ENCODE results near the gene SREK1. TPM values are rescaled to one million over a fixed set of nuclear protein-coding genes. Genes with fewer than 3 reads are reported as not detected.

The SREK1 gene, protein sequence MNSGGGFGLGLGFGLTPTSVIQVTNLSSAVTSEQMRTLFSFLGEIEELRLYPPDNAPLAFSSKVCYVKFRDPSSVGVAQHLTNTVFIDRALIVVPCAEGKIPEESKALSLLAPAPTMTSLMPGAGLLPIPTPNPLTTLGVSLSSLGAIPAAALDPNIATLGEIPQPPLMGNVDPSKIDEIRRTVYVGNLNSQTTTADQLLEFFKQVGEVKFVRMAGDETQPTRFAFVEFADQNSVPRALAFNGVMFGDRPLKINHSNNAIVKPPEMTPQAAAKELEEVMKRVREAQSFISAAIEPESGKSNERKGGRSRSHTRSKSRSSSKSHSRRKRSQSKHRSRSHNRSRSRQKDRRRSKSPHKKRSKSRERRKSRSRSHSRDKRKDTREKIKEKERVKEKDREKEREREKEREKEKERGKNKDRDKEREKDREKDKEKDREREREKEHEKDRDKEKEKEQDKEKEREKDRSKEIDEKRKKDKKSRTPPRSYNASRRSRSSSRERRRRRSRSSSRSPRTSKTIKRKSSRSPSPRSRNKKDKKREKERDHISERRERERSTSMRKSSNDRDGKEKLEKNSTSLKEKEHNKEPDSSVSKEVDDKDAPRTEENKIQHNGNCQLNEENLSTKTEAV
- total RNA-seq (2022) (99.6 and 102 TPM in 2 replicates), Bru-seq, nascent RNA (percentile 98 among the genes with signal in this experiment), BruChase-seq, experiment 1, labeled RNA remaining after a 6-hour chase (percentile 95 among the genes with signal in this experiment), BruChase-seq, experiment 2, labeled RNA remaining after a 2-hour chase (percentile 94 among the genes with signal in this experiment)
- long read RNA-seq, full-length matches to known transcripts = 18 of 36 reads
- long read RNA-seq, partial matches to known transcripts = 2 of 36 reads
- long read RNA-seq, other reads (novel, unspliced or antisense) = 16 of 36 reads

DNA sequence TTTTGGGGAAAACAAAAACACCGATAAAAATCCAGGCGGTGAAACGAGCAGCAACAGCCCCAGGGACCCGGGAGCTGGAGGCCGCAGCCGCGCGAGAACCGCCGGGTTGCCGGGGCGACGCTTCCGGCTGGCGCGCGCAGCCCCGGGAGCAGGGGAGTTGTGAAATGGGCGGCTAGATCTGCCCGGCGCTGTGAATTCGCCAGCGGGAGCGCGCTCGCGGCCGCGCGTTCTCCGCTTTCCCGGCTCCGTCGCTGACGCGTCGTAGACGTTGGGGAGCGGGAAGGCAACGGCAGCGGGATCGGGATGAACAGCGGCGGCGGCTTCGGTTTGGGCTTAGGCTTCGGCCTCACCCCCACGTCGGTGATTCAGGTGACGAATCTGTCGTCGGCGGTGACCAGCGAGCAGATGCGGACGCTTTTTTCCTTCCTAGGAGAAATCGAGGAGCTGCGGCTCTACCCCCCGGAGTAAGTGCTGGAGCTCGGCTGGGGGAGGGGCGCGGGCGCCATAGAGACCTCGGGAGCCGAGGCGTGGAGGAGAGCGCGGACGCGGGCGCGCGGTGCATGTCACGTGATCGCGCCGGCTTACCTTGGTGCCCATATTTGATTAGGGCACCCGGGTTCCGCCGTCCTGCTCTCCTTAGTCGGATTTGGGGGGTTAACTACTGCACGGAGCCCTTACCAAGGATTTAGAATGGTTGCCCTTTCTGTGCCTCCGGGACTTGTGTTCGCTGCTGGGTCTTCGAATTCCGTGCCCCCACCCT is at the start of gene SREK1:
Gene SREK1, plus strand, starts transcription at position 227 of the 760 bp plus-strand sequence. Its CDS starts 77 bp downstream, at position 304.
- peak within 1 kb of the TSS; percentile 88 for H3K27ac Mint-ChIP-seq (ENCODE audit: unreplicated experiment)
- peak; percentile 94 for DNase-seq
- H3K4me1 Mint-ChIP-seq (ENCODE audit: low read depth, unreplicated experiment) = no peaks in the 10 kb centered on the region
- H3K9me3 Mint-ChIP-seq (ENCODE audit: low read depth, unreplicated experiment) = no peaks in the 10 kb centered on the region
- no peaks in the 10 kb centered on the region for H3K27me3 Mint-ChIP-seq (ENCODE audit: unreplicated experiment)
- CTCF ChIA-PET = interaction anchor here (0.6 kb wide), 1 partner anchor 229 kb away, joined by 3 read pairs; no protein-coding TSS in a partner anchor
- peaks cover 32% of the 10 kb centered on the region for H3K36me3 Mint-ChIP-seq (ENCODE audit: insufficient read depth, unreplicated experiment)
- TF ChIP-seq, protein P1, sequence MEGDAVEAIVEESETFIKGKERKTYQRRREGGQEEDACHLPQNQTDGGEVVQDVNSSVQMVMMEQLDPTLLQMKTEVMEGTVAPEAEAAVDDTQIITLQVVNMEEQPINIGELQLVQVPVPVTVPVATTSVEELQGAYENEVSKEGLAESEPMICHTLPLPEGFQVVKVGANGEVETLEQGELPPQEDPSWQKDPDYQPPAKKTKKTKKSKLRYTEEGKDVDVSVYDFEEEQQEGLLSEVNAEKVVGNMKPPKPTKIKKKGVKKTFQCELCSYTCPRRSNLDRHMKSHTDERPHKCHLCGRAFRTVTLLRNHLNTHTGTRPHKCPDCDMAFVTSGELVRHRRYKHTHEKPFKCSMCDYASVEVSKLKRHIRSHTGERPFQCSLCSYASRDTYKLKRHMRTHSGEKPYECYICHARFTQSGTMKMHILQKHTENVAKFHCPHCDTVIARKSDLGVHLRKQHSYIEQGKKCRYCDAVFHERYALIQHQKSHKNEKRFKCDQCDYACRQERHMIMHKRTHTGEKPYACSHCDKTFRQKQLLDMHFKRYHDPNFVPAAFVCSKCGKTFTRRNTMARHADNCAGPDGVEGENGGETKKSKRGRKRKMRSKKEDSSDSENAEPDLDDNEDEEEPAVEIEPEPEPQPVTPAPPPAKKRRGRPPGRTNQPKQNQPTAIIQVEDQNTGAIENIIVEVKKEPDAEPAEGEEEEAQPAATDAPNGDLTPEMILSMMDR (IDR thresholded peaks at IDR 0.05; ENCODE audit: unreplicated experiment) = no peak
- no TSS peak for BruUV-seq (replicated peaks)
- peak within 1 kb of the TSS; percentile 84 for H3K4me3 Mint-ChIP-seq (ENCODE audit: low read depth, unreplicated experiment)
- intact Hi-C loops (cut with micrococcal nuclease; ENCODE audit: unreplicated experiment) = loop anchor here (10.0 kb wide), 2 partner anchors 219 to 389 kb away; partner anchors contain the start of gene ERBIN

GRCh38 chr5:66100851-66101250 is 43.2 kb upstream of the SREK1 start:
- H3K4me3 Mint-ChIP-seq (ENCODE audit: low read depth, unreplicated experiment) = no peak overlapping the region
- no peaks in the 10 kb centered on the region for H3K4me1 Mint-ChIP-seq (ENCODE audit: low read depth, unreplicated experiment)
- no TSS peak for BruUV-seq (replicated peaks)
- TF ChIP-seq, protein P1 (IDR thresholded peaks at IDR 0.05; ENCODE audit: unreplicated experiment) = no peak
- H3K27me3 Mint-ChIP-seq (ENCODE audit: unreplicated experiment) = no peaks in the 10 kb centered on the region
- CTCF ChIA-PET = no interaction called here
- H3K9me3 Mint-ChIP-seq (ENCODE audit: low read depth, unreplicated experiment) = peaks cover 20% of the 10 kb centered on the region
- intact Hi-C loops (cut with micrococcal nuclease; ENCODE audit: unreplicated experiment) = no loop called here
- peaks cover 5% of the 10 kb centered on the region for H3K36me3 Mint-ChIP-seq (ENCODE audit: insufficient read depth, unreplicated experiment)
- H3K27ac Mint-ChIP-seq (ENCODE audit: unreplicated experiment) = no peak overlapping the region
- DNase-seq = no peak

DNA sequence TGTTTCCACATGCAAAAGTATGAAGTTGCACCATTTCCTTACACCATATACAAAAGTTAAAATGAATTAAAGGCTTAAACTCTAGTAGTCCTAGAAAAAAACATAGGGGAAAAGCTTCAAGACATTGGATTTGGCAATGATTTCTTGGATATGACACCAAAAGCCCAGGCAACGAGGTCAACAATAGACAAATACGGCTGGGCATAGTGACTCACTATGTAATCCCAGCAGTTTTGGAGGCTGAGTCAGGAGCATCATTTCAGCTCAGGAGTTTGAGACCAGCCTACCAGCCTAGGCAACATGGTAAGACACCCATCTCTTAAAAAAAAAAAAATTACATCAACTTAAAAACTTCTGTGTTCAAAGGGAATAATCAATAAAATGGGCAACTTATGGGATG is 30.9 kb upstream of the SREK1 start:
- no peaks in the 10 kb centered on the region for H3K4me1 Mint-ChIP-seq (ENCODE audit: low read depth, unreplicated experiment)
- H3K27me3 Mint-ChIP-seq (ENCODE audit: unreplicated experiment) = no peaks in the 10 kb centered on the region
- H3K4me3 Mint-ChIP-seq (ENCODE audit: low read depth, unreplicated experiment) = no peak overlapping the region
- peak; percentile 10 for DNase-seq
- TF ChIP-seq, protein P1 (IDR thresholded peaks at IDR 0.05; ENCODE audit: unreplicated experiment) = no peak
- intact Hi-C loops (cut with micrococcal nuclease; ENCODE audit: unreplicated experiment) = no loop called here
- CTCF ChIA-PET = interaction anchor here (0.9 kb wide), 1 partner anchor 23 kb away, joined by 3 read pairs; no protein-coding TSS in a partner anchor
- no TSS peak for BruUV-seq (replicated peaks)
- H3K9me3 Mint-ChIP-seq (ENCODE audit: low read depth, unreplicated experiment) = peaks cover 4% of the 10 kb centered on the region
- no peak overlapping the region for H3K27ac Mint-ChIP-seq (ENCODE audit: unreplicated experiment)
- peaks cover under 1% of the 10 kb centered on the region for H3K36me3 Mint-ChIP-seq (ENCODE audit: insufficient read depth, unreplicated experiment)

DNA sequence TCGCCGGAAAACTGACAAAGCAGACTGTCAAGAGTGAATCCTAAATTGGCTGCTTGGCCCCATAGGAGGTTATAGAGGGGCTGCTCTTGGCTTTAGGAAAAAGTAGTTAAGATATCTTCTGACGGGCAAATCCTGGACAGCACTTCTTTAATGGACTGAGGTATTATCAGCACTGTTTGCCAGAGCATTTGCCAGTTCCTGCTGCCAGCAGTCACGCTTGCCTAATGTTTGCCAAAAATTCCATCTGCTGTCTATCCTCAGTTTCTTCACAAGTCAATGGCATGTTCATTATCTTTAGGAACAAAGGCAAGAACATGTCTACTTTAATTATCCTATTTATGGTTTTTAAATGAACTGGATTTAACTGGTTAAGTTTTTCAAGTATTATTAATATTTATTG is 25.8 kb upstream of the SREK1 start:
- Mint-ChIP-seq H3K4me1 (ENCODE audit: low read depth, unreplicated experiment) (no peaks in the 10 kb centered on the region), H3K4me3 (ENCODE audit: low read depth, unreplicated experiment) (no peak overlapping the region), H3K27me3 (ENCODE audit: unreplicated experiment) (no peaks in the 10 kb centered on the region), H3K27ac (ENCODE audit: unreplicated experiment) (no peak overlapping the region), H3K9me3 (ENCODE audit: low read depth, unreplicated experiment) (peaks cover 2% of the 10 kb centered on the region), H3K36me3 (ENCODE audit: insufficient read depth, unreplicated experiment) (no peaks in the 10 kb centered on the region)
- TF ChIP-seq, protein P1 (IDR thresholded peaks at IDR 0.05; ENCODE audit: unreplicated experiment) = no peak
- no TSS peak for BruUV-seq (replicated peaks)
- intact Hi-C loops (cut with micrococcal nuclease; ENCODE audit: unreplicated experiment) = no loop called here
- no peak for DNase-seq
- CTCF ChIA-PET = no interaction called here

Measured in Calu3 (cell line).